GM12864 (cell line): ENCODE results near the gene FAM20C.
"Not testable (repeated sequence)": the region's sequence is repeated elsewhere in the genome, so short reads cannot be mapped to it uniquely, and the experiment has no call there.

ENCODE experiments used
- DNase-seq: peaks from one replicate; pipeline ENCODE4 v3.0.0-alpha.2; 2011; ENCODE audit warnings: low read depth
- H3K4me3 ChIP-seq: 2 replicates; pipeline ENCODE4 v1.5.1; 2011; ENCODE audit warnings: mild to moderate bottlenecking, low read depth, low read length, control low read depth
- CTCF ChIP-seq: IDR thresholded peaks from 2 replicates; pipeline ENCODE4 v1.5.1; 2011; ENCODE audit warnings: low read depth, mild to moderate bottlenecking, moderate library complexity, low read length, control low read depth, inconsistent platforms; ENCODE audit errors: missing control alignments

FAM20C gene

DNA sequence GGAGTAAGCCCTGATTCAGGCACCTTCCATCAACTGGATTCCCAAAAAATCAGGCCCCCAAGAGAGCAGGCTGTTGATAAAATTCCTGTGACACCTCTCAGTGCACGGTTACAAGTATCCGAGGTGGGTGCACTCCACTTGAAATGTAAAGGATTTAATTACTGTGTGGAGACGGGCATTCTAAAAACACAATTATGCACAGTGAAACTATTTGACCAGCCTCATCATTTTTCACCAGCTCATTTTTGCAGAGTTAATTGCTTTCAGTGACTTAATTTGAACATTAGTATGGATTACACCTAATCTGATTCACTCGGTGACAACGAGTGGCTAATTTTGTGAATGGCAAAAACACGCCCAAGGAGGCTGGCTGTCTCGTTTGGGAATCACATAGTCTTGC is 99.9 kb downstream of the FAM20C start:
- no peak overlapping the region for H3K4me3 ChIP-seq
- DNase-seq: no peak
- TF ChIP-seq CTCF: no peak

- H3K4me3 ChIP-seq: no peak overlapping the region
- no peak for TF ChIP-seq CTCF
- DNase-seq: no peak
These were observed 100.5 kb downstream of the FAM20C start for GRCh38 chr7:292826-293225.

GRCh38 chr7:293681-294439 is 101.5 kb downstream of the FAM20C start:
- DNase-seq: no peak
- no peak for TF ChIP-seq CTCF
- H3K4me3 ChIP-seq: no peak overlapping the region

DNA sequence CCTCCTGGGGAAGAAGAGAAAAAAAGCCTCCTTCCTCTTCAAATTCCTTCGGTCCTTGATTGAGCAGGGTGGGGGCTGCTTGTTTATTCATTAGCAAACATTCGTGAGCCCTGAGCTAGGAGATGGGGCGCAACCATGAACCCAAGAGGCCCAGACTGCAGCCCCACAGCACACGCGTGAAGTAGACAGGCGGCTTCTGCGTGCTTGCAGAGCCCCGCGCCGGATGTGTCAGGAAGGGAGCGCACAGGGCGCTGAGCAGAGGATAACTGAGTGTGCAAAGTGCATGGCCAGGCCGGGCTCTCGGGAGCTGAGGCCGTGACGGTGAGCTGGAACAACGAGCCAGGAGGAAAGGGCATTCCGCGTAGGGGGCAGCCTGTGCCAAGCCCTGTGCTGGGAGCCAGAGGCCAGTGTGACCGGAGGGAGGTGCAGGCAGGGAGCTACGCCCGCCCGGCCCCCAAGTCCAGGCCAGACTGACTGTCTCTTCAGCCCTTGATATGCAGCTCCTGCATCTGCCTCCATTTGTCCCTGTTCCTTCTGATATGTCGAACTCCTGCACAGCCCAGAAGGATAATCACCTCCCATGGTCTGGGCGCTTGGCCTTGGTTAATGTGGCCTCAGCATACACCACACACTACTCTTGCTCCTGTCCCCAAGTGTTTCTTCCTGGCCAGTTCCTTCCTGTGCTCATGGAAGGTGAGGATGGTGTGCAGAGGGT is 102.2 kb downstream of the FAM20C start:
- H3K4me3 ChIP-seq: no peak overlapping the region
- no peak for TF ChIP-seq CTCF
- no peak for DNase-seq

DNA sequence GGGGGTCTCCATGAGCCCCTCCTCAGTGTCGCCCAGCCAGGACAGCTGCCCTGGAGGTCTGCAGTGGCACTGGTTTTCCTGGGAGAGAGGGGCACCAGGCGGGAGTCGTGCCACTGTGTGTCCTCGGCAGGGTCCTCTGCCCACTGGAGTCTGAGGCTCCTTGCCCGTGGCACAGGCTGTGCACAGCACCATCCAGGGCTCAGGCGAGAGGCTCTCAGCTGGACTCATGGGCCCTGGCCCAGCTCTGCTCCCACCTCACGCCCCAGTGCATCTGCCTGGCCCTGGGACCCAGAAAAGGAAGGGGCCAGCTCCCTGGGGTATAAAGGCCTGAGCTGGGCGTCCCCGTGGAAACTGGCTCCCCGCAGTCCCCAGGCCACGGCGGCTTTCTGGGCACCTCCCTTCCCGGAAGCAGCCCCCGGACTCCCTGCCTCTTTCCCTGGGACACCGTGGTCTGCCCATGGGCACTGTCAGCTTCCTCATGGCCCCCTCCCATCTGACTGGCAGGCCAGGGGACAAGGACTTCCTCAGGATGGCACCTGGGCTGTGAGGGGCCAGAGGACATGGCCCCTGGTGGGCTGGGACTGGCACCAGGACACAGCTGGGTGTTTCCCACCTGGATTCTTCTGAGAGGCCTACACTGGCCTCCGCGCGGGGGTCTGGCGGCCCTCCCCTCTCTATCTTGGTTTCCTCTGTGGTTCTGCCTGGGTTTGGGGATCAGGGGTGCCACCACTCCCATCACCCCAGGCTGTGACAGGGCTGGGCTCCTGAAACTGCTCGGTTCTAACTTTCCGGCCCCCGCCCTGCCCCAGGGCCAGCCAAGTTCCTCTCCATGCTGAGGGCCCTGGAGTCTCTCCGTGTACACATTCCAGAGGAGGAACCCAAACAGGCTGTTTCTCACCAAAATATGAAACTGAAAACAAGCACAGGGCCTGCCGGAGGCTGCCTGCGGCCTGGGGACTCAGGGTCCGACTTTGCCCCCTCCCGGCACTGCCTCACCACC is 103.1 kb downstream of the FAM20C start:
- TF ChIP-seq CTCF: no peak
- no peak for DNase-seq
- H3K4me3 ChIP-seq: no peak overlapping the region

DNA sequence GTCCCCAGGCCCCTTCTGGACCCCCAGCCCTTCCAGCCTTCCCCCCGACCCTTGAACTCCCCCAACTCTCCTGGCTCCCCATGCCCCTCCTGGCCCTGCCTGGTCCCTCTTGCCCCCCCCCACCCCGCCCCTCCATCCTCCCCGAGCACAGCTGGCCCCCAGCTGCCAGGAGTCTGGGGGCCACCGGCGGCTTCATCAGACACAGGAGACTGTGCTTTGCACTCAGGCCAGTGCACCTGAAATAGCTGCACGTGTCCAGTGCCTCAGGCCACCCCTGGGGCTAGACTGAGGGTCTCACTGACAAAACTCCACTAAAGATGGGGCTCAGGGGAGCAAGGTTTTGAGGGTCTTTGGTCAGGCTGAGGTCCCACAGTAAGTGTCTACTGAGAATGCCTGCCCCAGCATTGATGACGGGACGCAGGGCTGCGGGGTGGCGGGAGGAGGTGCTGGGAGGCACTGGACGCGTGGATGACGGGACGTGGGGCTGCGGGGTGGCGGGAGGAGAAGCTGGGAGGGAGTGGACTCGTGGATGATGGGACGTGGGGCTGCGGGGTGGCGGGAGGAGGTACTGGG is 104.1 kb downstream of the FAM20C start:
- H3K4me3 ChIP-seq: no peak overlapping the region
- DNase-seq: no peak
- TF ChIP-seq CTCF: no peak

GRCh38 chr7:297141-297540 is 104.8 kb downstream of the FAM20C start:
- not testable (repeated sequence) for DNase-seq, H3K4me3 ChIP-seq
